Adrenal gland (tissue), 12 donors: ENCODE data around the gene SOCS7. TPM values are rescaled to one million over a fixed set of nuclear protein-coding genes. Genes with fewer than 3 reads are reported as not detected.
A peak's percentile ranks its signal among the peaks of the same experiment; 100 is the strongest.

ENCODE experiments used
- DNase-seq, 7 donors: peaks; one replicate each; pipeline ENCODE4 v3.0.0-alpha.2; 2019 to 2020
- H3K27ac ChIP-seq, 5 donors: fragments of 200-600 bp; sonication (generic) in 4 of 5; 1 replicate in 3 of 5; 2 replicates in 2 of 5; pipeline versions ENCODE4 v1.5.1 to v1.8.0; 2016 to 2020; ENCODE audit warnings: mild to moderate bottlenecking in 1 of 5
- H3K27me3 ChIP-seq: fragments of 200-600 bp; 2 replicates; pipeline ENCODE4 v1.8.0; 2021
- H3K36me3 ChIP-seq, 2 donors: fragments of 200-600 bp; replicated peaks in 1 of 2; 1 replicate in 1 of 2; 2 replicates in 1 of 2; pipeline versions ENCODE4 v1.5.1 to v1.8.0; 2018 to 2022
- H3K4me1 ChIP-seq, 2 donors: fragments of 200-600 bp; replicated peaks in 1 of 2; 1 replicate in 1 of 2; 2 replicates in 1 of 2; pipeline versions ENCODE4 v1.5.1 to v1.8.0; 2018 to 2021
- H3K4me3 ChIP-seq, 4 donors: fragments of 200-600 bp; sonication (generic) in 3 of 4; one replicate each; pipeline ENCODE4 v1.5.1; 2016 to 2018
- H3K9me3 ChIP-seq, 3 donors: fragments of 200-600 bp; sonication (generic) in 1 of 3; replicated peaks in 1 of 3; 1 replicate in 2 of 3; 2 replicates in 1 of 3; pipeline versions ENCODE4 v1.5.1 to v1.8.0; 2016 to 2021
- CTCF ChIP-seq, 6 experiments: fragments of 450-650 bp in 4 of 6; fragments of 200-600 bp in 2 of 6; sonication (generic) in 1 of 6; IDR thresholded peaks; 1 replicate in 5 of 6; 2 replicates in 1 of 6; pipeline versions ENCODE4 v1.5.1 to v1.8.0; 2016 to 2021; ENCODE audit warnings: antibody characterized with exemption in 6 of 6, mild to moderate bottlenecking in 2 of 6, moderate library complexity in 1 of 6
- POLR2A ChIP-seq, 2 donors: fragments of 450-650 bp; IDR thresholded peaks; one replicate each; pipeline ENCODE4 v1.6.1; 2017; ENCODE audit warnings: antibody characterized with exemption in 2 of 2, mild to moderate bottlenecking in 2 of 2, moderate library complexity in 1 of 2
- WGBS, 4 donors: extraction: QIAGEN DNeasy Blood & Tissue Kit in 2 of 4; methylation state at CpG; one replicate each; pipeline versions ENCODE4 v1.1.5 to v1.1.7; 2013 to 2017; 5-methylcytosine and 5-hydroxymethylcytosine counted together
- intact Hi-C, 2 donors: fragments of 100-400 bp; cut with DNase I; formaldehyde crosslinking; loops; one replicate each; pipeline versions ENCODE4 v1.14.1 to v1.15.0; 2022 to 2023
- polyA plus RNA-seq, 3 donors: library from polyadenylated mRNA; stranded (reverse); fragments of 200-250 nt in 2 of 3; fragments of 350-450 nt in 1 of 3; fragmentation: Illumina TruSeq in 1 of 3; extraction: RNeasy Lipid Tissue Mini Kit (QIAGEN cat#74804) in 1 of 3; gene quantifications; one replicate each; pipeline ENCODE4 v1.2.3, GENCODE V29; 2013 to 2014
- total RNA-seq, 9 donors: library from RNA; depleted of rRNA in 4 of 9; stranded (reverse); fragments of >200 nt in 4 of 9; fragments of 120-200 nt in 1 of 9; fragmentation: NEBNext Ultra II Directional in 1 of 9; extraction: Animal tissue kit (Norgen Biotek cat#: 25700) in 1 of 9; gene quantifications; one replicate each; pipeline versions ENCODE4 v1.1.0 to v1.2.4, GENCODE V29; 2013 to 2023
- donor health status: healthy with polysubstance abuse.
- donor health status: Bipolar disorder and iron deficiency.
- donor health status: DM: yes; HTN: yes; CAD: no.
- donor health status: DM: no; HTN: no; CAD: no.
- donor health status: DM: no; HTN: no; CAD: no.
- donor health status: DM: yes; HTN: yes; CAD: no.

SOCS7 gene
- total and polyA plus RNA-seq, 12 donors, result 2.7 to 51.3 (median 18.5) TPM

- Histone ChIP-seq H3K4me1 (no peaks in the 10 kb centered on the region), H3K27me3 (no peaks in the 10 kb centered on the region), H3K27ac (no peak overlapping the region), H3K9me3 (no peaks in the 10 kb centered on the region), H3K36me3 (peaks cover 0 to 27% of the 10 kb centered on the region in 2 donors), H3K4me3 (no peak overlapping the region)
- no peak for DNase-seq
- WGBS, 4 donors, result 84 to 96% (median 89%) methylated on average over 2 of the region's 2 CpGs
- TF ChIP-seq CTCF (IDR thresholded peaks at IDR 0.05) (no peak), POLR2A (IDR thresholded peaks at IDR 0.05) (no peak)
- intact Hi-C loops, result no loop called here
Observed at GRCh38 chr17:38324772-38325171, 26.9 kb upstream of the SOCS7 start.

- TF ChIP-seq POLR2A (IDR thresholded peaks at IDR 0.05) (no peak), CTCF (IDR thresholded peaks at IDR 0.05) (no peak)
- WGBS, 4 donors, result 52 to 68% (median 57%) methylated on average over 5 of the region's 5 CpGs
- Histone ChIP-seq H3K4me1 (no peaks in the 10 kb centered on the region), H3K27ac (no peak overlapping the region), H3K4me3 (no peak overlapping the region), H3K9me3 (no peaks in the 10 kb centered on the region), H3K27me3 (no peaks in the 10 kb centered on the region), H3K36me3 (peaks cover 0 to 23% of the 10 kb centered on the region in 2 donors)
- intact Hi-C loops, result no loop called here
- DNase-seq, result no peak
Observed at GRCh38 chr17:38325221-38325851, 26.3 kb upstream of the SOCS7 start.

DNA sequence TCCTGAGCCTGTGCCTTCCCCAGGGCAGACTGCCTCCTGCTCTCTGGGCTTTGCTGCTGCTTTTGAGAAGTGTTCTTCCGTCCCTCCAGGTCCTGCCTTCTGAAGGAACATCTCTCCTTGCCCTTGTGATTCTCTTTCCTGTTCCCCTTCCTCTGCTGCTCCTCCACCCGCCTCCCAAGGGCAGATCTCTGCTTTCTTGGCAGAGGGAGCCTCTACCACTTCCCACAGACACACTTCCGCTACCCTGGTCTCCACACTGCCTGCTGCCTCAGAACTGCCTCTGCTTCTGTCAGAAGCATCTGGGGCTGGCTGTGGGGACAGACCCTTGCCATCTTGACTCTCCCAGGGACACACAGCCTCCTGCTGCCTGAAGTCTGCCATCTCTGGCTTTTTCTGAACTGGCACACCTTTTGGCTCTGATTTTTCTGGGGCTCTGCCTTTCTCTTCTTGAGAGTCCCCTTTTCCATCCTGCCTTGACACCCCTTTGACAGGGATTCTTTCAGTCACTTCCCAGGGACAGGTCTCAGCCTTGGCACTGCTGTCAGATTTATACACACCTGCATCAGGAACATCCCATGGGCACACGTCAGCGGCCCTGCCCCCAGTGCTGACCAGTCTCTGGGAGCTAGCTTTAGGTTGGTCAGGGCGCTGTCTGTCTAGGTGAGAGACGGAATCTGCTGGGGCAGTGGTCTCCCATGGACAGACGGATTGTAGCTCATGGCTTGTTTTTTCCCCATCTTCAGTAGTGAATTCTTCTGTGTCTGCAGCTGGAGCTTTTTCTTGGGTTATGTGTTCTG, 24.4 kb upstream of the SOCS7 start:
- intact Hi-C loops, result no loop called here
- peak overlapping the region in 2 of 5 donors; percentile 55 to 68 for H3K27ac ChIP-seq
- WGBS, 4 donors, result 58 to 65% (median 60%) methylated on average over 7 to 8 of the region's 8 CpGs

More for the DNA sequence above, 24.4 kb upstream of the SOCS7 start:
- Histone ChIP-seq H3K4me3 (no peak overlapping the region), H3K27me3 (no peaks in the 10 kb centered on the region), H3K9me3 (no peaks in the 10 kb centered on the region), H3K4me1 (no peaks in the 10 kb centered on the region), H3K36me3 (peaks cover 0 to 11% of the 10 kb centered on the region in 2 donors)
- DNase-seq, result peak in 6 of 7 donors; percentile 43 to 65 (median 53)
- no peak for TF ChIP-seq POLR2A (IDR thresholded peaks at IDR 0.05)
- TF ChIP-seq CTCF (IDR thresholded peaks at IDR 0.05), result no peak
